GM19351 (cell line): Measurements from ENCODE around the gene SYT7.

Experiments used
- ATAC-seq: cut with Tn5 transposase; IDR thresholded peaks from one replicate; pipeline ENCODE4 v1.9.1; 2021; ENCODE audit warnings: mild to moderate bottlenecking, moderate library complexity; ENCODE audit not compliant: unreplicated experiment

The SYT7 gene

DNA sequence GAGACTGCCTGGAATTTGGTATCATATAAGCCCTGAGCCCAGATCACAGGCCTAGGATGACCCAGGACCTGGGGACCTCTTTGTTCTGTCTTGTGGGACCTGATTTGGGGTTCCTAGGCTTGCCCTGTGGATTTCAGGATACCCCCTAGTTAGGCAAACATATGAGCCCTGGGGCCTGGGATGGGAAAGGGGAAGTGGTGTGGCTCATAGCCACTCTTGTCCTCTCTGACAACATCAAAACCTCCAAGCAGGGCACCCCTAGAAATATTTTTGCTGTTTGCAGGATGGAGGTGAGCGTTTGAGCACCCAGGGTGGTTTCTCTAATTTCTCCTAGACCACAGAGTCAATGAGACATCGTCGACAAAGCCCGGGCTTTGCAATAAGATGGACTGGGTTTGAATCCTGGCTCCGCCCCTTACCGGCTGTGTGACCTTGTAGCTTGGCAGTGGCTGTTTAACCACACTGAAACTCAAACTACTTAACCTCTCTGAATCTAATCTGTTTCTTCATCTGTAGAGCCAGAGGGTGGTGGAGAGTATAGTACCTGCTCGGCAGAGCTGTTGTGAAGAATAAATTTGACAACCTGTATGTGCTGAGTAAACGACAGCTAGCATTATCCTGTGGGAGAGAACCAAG is 77.6 kb downstream of the SYT7 start:
- ATAC-seq, result no peak

- no peak for ATAC-seq
Observed at GRCh38 chr11:61502522-61502921, 78.4 kb downstream of the SYT7 start.

DNA sequence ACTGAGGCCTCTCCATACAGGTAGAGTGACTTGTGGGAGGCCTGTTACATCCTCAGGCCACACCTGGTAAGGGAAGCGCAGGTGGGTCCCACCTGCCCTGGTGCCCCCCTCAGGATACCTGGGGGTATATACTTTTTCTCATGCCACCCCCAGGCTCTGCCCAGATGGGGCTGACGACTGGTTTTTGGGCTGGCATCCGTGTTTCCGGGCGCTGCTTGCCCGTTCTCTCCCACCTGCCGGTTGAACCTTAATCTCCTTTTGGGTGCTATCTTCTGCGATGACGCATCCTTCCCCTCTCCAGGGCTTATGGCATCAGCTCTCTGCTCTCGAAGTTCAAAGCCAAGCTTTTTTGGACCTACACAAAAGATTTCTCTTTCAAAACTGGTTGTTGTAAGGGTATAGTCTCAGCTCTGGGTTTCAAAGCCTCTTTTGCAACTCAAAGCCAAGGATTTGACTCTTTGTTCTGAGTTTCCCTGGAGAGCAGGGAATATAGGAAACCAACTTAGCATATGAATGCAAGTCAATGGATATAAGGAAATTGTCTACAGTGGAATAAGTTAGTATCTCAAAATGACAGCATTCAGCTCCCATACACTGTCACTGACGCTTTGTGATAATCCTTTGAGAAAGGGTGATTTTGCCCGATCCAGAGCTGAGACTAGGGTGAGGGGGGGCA is 80.9 kb downstream of the SYT7 start:
- no peak for ATAC-seq

DNA sequence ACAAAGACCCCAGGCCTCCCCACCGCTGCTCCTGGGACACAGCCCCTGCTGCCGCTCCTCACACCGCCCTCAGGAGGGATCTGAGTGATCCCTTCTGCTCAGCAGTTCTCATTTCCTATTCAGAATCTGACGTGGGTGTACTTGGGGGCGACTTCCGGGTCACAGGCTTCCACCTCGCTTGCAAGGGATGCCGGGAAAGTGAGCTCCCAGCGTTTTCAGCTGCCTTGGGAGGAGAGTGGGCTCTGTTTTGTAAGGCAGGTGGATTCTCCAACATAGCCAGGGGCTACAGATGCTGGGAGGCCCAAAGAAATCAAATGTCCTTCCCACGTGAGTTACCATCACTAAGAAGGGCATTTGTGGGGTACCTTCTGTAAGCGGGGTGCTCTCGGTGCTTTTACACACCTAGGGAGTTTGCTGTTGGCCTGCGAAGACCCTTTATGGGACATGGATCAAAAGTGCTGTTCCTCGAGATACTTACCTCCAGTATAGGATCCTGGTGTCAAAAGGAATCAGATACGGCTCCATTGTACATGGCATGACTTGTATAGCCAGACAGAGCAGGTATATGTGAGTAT is 82.0 kb downstream of the SYT7 start:
- no peak for ATAC-seq

- no peak for ATAC-seq
Observed at GRCh38 chr11:61497876-61498275, 83.0 kb downstream of the SYT7 start.

DNA sequence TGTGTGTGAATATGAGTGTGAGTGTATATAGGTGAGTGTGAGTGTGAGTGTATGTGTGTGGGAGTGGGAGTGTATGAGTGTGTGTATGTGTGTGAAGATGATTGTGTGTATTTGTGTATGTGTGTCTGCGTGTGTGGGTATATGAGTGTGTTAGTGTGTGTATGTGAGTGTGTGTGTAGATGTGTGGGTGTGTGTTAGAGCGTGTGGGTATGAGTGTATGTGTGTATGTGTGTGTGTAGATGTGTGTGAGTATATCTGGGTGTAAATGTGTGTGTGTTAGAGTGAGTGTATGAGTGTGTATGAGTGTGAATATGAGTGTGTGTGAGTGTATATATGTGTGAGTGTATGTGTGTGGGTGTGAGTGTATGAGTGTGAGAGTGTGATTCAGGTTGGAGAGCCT is 83.4 kb downstream of the SYT7 start:
- ATAC-seq, result no peak

DNA sequence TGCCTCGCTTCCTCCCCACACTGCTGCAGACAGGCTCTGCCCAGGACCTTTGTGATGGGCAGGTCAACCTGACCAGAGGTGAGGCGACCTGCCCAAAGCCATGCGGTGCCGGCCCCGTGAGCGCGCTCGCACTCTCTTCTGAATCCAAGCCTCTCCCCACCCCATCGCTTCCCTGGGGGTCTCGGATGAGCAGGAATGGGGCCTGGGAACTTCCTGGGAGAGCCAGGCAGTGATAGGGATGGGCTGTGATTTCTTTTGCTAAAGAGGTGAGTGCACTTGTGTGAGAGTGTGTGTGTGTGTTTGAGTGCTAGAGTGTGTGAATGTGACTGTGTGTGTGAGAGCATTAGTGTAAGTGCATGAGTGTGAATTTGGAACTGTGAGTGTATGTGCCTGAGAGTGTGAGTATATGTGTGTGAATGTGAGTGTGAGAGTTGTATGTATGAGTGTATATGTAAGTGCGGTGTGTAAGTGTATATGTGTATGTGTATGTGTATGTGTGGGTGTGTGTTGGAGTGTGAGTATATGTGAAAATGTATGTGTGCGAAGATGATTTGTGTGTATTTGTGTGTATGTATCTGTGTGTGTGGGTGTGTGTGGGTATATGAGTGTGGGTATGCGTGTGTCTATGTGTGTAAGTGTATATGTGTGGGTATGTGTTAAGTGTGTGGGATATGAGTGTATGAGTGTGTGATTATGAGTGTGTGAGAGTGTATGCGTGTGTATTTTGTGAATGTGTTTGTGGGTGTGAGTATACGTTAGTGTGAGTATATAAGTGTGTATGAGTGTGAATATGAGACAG is 84.1 kb downstream of the SYT7 start:
- ATAC-seq, result no peak

DNA sequence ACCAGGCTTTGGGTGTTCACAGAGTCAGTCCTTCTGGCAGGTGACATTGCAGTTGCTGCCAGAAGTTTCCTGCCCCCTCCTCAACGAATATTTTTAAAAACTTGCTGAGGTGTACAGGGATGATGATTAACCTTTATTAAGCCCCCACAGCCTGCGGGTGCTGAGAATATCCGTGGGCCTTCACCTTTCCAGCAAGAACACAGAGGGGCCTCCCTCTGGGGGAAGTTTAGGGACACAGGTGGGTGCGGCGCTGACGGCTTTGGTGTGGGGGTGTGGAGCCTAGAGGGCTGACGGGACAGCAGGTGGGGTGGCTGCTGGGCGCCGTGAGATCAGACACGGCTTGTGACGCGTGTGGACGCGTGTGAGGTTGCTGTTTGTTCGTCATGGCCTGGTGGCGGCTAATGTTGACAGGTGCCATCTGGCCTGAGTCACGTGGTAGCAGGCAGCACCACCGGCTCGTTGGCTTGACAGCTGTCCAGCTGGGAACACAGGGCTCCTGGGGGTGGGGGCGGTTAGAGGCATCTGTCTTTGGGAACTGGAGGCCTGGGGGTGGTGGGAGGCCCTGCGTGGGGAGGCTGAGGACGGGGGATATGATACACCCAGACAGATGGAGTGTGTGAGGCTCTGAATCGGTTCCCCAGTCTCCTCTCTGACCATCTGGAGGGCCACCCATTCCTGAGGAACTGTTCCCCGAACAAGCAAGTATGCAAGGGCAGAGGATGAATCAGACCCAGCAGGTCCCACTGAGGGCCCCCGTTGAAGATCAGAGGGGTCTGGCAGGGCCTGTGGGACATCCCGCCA is 84.9 kb downstream of the SYT7 start:
- ATAC-seq, result no peak

DNA sequence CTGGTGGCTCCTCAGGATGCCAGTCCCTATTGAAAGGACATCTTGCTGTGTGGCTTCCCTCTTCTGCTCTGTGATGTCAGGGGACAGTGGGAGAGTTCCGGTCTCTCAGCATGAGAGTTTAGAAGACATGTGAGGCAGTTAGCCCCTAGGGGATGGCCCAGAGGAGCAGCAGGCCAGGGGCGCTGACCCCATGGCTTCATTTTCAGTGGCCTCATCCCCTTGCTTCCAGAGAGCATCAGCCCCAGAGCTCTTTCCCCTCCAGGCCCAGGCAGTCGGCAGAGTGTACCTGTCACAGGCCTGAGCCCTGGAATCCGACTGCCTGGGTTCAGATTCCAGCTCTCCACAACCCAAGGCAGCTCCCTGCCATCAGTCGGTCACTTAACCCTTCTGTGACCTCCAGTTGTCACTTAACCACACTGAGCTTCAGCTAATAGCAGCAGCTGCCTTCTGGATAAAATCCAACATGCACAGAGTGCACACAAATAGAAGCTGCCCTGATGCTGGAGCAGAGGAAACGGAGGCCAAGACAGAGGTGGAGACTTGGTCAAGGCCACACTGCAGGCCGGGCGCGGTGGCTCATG is 86.4 kb downstream of the SYT7 start:
- ATAC-seq, result no peak

GRCh38 chr11:61491736-61492395 is 89.0 kb downstream of the SYT7 start:
- ATAC-seq, result no peak

GRCh38 chr11:61489833-61490721 is 90.8 kb downstream of the SYT7 start:
- no peak for ATAC-seq

DNA sequence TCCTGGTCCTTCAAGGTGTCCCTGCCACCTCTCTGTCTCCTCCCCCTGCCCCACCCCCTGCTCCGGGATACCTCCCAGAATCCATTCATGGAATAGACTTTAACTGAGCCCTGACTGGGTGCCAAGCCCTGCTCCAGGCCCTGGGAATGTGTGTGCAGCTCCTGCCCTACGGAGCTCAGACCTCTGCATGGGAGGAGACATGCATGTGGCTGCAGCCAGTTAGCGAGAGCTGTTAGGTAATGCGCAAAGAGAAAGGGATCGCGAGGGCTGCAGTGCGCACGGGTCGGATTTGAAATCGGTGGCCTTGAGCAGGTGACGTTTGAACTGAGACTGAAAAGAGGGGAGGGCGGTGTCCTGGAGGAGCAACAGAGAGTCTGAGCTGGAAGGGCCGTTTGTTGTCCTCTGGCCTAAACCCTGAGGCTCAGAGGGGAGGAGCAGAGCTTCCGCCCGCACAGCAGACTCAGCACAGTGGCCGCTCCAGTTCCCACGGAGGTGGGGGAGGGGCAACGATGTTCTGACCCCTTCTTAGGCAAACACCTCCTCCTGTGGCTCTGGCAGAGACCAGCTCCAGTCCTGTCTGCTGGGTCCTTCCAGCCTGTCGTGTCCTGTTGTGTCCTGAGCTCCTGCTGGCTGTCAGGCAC is 92.1 kb downstream of the SYT7 start:
- ATAC-seq, result no peak

DNA sequence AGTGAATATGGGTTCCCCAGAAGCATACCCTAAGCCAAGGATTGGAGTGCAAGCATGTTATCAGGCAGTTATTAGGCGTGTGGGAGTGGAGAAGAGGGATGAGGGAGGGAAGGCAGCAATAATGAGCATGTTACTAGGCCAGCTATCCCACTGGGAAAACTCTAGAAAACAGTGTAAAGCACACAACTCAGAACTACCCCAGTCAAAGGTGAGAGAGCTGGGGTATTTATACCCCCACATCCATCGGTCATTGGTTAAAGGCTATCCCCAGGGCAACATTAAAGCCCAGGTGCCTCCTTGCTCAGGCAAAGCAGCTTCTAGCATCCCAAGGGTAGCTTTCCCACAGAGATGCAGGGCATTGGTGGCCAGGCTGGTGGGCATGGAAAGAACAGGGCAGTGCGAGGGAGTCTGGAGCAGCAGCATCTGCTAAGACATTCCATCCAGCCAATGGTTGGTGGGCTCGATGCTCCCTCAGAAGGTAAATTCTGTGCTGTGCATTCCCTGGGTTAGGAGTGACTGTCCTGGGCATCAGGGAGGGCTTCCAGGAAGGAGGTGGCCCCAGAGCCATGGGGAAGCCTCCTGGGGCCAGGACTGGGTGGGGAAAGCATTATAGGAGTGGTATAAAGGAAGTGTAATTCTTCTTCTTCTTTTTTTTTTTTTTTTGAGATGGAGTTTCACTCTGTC is 93.4 kb downstream of the SYT7 start:
- ATAC-seq, result no peak

DNA sequence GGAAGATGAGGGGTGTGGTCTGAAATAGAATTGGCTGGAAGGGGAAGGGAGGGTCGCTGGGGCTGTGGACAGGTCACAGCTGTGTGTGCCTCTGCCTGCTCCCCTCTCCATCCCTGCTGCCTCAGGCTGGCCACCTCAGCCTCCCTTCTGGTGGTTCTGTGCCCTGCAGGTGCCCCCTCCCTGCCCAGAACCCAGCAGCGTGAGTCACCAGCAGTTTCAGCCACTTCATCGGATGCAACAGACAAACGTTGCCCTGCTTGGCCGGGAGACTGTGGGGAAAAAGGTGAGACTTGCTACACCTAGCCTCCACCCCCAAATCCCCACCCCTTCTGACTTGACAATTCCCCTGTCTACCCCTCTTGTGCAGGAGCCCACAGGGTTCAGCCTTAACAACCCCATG is 94.1 kb downstream of the SYT7 start:
- ATAC-seq, result no peak

DNA sequence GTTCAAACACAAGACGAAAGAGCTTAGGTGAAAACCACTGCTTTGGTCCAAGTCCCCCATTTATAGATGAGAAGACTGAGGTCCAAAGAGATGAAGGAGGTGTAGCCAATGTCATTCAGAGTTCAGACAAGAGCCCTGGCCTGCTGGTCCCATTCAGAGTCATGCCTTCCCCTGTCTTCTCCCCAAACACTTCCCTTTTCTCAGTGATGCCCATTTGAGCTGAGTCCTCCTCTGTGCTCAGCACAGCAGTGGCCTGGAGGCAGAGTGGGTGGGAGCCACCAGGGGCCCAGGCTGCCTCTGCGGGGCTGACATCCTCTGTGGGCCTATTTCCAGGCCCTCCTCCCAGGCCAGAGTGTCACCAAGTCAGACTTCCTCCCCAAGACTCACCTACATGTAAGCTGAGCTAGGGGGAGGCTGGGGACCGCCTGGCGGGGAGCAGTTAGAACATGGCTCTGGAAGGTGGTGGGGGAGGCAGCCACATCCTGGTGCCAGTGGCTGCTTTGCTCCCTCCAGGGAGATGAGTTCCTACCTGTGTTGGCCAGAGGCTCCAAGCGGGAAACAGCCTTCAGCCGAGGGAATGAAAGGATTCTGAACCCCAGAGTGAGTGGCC is 94.8 kb downstream of the SYT7 start:
- no peak for ATAC-seq

DNA sequence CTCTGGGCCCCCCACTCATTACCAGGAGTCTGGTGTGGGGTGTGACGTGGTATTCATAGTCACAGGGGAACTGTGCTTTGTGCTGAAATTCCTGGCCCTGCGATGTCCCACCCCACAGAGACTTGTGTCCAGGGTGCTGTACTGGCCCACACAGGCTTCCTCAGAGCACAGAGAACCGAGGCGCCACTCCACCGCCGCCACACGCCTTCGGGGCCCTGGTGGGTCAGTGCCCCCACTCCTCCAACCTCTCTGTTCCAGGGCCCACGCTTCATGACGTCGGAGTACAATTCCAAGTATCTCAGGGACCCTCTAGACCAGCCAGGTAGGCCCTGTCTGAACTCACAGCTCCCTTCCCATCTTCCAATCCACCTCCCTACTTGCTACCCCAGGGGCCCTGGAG is 95.8 kb downstream of the SYT7 start:
- ATAC-seq, result no peak

DNA sequence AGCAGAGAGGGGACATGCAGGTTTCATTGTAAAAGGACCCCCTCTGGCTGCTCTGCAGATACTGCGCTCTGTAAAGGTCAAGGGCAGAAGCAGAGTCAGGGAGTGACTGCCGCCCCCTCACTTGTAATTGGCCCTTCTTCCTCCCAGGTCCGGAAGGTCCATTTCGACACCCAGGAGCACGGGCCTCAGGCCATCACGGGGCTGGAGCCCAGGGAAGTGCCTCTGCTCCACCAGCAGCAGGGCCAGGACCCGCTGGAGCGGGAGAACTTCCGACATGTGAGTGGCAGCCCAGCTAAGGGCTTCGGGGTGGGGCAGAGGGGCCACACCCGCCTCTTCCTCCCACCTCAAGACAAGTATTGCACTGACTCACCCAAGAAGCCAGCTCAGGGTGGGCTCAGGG is 96.3 kb downstream of the SYT7 start:
- no peak for ATAC-seq

DNA sequence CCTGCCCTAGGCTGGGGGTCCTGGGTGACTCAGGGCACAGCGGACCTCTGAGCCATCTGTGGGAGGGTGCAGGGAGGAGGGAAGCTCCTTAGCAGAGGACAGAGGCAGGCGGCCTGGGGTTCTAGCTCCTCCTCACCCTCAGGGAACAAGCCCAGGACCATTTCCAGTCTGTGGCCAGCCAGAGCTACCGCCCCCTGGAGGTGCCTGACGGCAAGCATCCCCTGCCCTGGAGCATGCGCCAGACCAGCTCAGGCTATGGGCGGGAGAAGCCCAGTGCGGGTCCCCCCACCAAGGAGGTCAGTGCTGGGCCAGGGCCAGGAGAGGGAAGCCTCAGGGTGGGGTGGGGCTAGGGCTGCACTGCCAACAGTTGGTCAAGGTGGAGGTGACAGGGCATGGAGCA is 98.4 kb downstream of the SYT7 start:
- no peak for ATAC-seq
